Naive thymus-derived CD8-positive, alpha-beta T cell (primary cell): ENCODE data around the gene TEX28. TPM values are rescaled to one million over a fixed set of nuclear protein-coding genes. Genes with fewer than 3 reads are reported as not detected.
A peak's percentile ranks its signal among the peaks of the same experiment; 100 is the strongest.
"Not testable (repeated sequence)": the region's sequence is repeated elsewhere in the genome, so short reads cannot be mapped to it uniquely, and the experiment has no call there.

Source experiments
- ATAC-seq, 2 donors: fragments of 150-1000 bp; cut with Tn5 transposase in 1 of 2; sonication (Bioruptor Pico), chemical (Tn5 transposase) in 1 of 2; 1 replicate in 1 of 2; 2 replicates in 1 of 2; pipeline ENCODE4 v1.10.0; 2021; ENCODE audit warnings: mild to moderate bottlenecking in 2 of 2, moderate library complexity in 2 of 2
- POLR2A ChIA-PET: fragments of 350-600 bp; sonication (Branson Sonifier 250); formaldehyde crosslinking; loops from one replicate; lab custom pipeline; 2021; ENCODE audit warnings: antibody characterized with exemption; lab: Charles Lee
- DNase-seq, 10 donors: peaks; one replicate each; pipeline versions ENCODE4 v3.0.0 to v3.0.0-alpha.2; 2020 to 2022
- H3K27ac Mint-ChIP-seq, 10 donors: one replicate each; pipeline ENCODE4 v1.8.0; 2020 to 2022; ENCODE audit warnings: mild to moderate bottlenecking in 10 of 10, mixed read lengths in 10 of 10, moderate library complexity in 4 of 10, inconsistent platforms in 1 of 10
- H3K27me3 Mint-ChIP-seq, 5 donors: one replicate each; pipeline ENCODE4 v1.8.0; 2021 to 2022; ENCODE audit warnings: mixed read lengths in 5 of 5
- H3K36me3 Mint-ChIP-seq, 3 donors: one replicate each; pipeline ENCODE4 v1.8.0; 2020 to 2022; ENCODE audit warnings: mixed read lengths in 3 of 3, mild to moderate bottlenecking in 2 of 3, inconsistent platforms in 1 of 3
- H3K4me1 Mint-ChIP-seq, 4 donors: one replicate each; pipeline ENCODE4 v1.8.0; 2021 to 2022; ENCODE audit warnings: mixed read lengths in 4 of 4
- H3K4me3 Mint-ChIP-seq, 10 donors: one replicate each; pipeline ENCODE4 v1.8.0; 2020 to 2022; ENCODE audit warnings: mild to moderate bottlenecking in 10 of 10, mixed read lengths in 10 of 10, moderate library complexity in 6 of 10, inconsistent platforms in 1 of 10
- H3K9me3 Mint-ChIP-seq, 9 donors: one replicate each; pipeline ENCODE4 v1.8.0; 2020 to 2022; ENCODE audit warnings: mixed read lengths in 9 of 9, mild to moderate bottlenecking in 3 of 9, inconsistent platforms in 1 of 9, moderate library complexity in 1 of 9
- polyA plus RNA-seq, 3 donors: library from polyadenylated mRNA; unstranded; fragments of 300-500 nt; fragmentation: Illumina TruSeq; gene quantifications; one replicate each; pipeline ENCODE4 v1.2.3, GENCODE V29; 2021
- total RNA-seq, 8 experiments: library from RNA in 2 of 8; stranded (reverse) in 2 of 8; gene quantifications; one replicate each; pipeline ENCODE4 v1.2.3 and lab custom pipeline; 2021 to 2026

TEX28 gene
- total and polyA plus RNA-seq, 5 experiments from 2014 or later, result not detected

DNA sequence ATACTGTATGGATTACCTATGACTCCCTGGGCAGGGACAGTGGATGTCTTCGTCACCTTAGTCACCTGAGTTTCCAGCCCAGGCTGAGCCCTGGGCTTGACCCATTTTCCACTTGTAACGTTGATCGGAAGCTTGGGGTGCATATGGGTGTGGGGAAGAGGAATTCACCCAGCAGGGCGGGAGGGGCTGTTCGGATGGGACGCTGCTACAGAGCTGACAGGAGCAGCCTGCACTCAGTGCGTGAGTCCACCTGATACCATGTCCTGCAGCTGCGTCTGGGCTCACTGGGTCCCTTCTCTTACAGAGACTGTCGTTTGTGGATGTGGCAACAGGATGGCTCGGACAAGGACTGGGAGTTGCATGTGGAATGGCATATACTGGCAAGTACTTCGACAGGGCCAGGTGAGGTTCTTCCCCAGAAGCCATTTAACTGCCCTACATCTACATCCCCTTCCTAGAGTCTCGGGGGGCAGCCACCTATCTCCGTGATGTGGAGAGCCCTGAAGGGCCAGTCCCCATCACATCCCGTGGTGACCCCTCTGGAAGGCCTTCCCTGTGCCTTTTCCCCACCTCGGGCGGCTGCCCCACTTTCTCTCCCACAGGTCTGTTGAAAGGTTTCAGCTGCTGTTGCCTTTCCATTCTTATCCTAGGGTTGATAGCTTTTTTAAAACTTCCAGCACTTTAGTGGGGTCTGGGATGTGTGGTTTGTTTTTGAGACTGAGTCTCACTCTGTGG lies 14.3 kb upstream of the TEX28 start:
- no peak for DNase-seq
- Mint-ChIP-seq H3K27me3 (no peaks in the 10 kb centered on the region), H3K36me3 (no peaks in the 10 kb centered on the region), H3K4me1 (peaks cover 17 to 50% (median 33%) of the 10 kb centered on the region in 4 donors), H3K4me3 (no peak overlapping the region), H3K27ac (peak overlapping the region in 1 of 10 donors; percentile 59), H3K9me3 (no peaks in the 10 kb centered on the region)
- ATAC-seq, result no peak
- POLR2A ChIA-PET, result interaction anchor here (0.7 to 1.9 kb wide), 4 partner anchors 8 to 230 kb away, joined by 3 to 6 read pairs (median 4); partner anchors contain the start of gene RPL10

- peak overlapping the region in 9 of 10 donors; percentile 6 to 89 (median 78) for H3K27ac Mint-ChIP-seq
- no peaks in the 10 kb centered on the region for H3K36me3 Mint-ChIP-seq
- DNase-seq (peak; percentile 55 to 88 (median 75)), ATAC-seq (peak; percentile 87 to 93)
- no peaks in the 10 kb centered on the region for H3K9me3 Mint-ChIP-seq
- POLR2A ChIA-PET, result interaction anchor here (0.6 to 1.9 kb wide), 6 partner anchors 9 to 299 kb away, joined by 3 to 6 read pairs (median 4); partner anchors contain the start of gene RPL10
- H3K27me3 Mint-ChIP-seq, result no peaks in the 10 kb centered on the region
- peak overlapping the region in 7 of 10 donors; percentile 12 to 68 (median 55) for H3K4me3 Mint-ChIP-seq
- peaks cover 15 to 49% (median 31%) of the 10 kb centered on the region in 4 donors for H3K4me1 Mint-ChIP-seq
Observed at GRCh38 chrX:154308108-154308946, 13.4 kb upstream of the TEX28 start.

DNA sequence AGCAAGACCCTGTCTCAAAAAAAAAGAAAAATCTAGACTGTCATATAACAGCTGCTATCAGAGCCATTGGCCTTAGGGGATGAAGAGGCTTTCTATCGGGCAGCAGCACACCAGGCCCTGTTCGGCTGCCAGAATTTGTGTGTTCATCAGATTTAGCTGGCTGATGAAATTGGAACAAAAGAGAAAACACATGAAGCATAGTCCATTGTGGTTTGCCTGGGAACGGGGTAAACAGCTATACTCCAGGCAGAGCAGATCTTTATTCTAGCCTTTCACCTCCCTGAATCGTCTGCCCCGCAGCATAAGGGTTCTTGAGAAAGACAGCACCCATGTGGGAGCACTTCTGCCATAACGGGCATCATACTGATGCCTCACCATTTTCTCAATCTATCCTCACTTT lies 12.3 kb upstream of the TEX28 start:
- peaks cover 11 to 41% (median 23%) of the 10 kb centered on the region in 4 donors for H3K4me1 Mint-ChIP-seq
- no peak for DNase-seq
- peak overlapping the region in 1 of 10 donors; percentile 89 for H3K27ac Mint-ChIP-seq
- no peaks in the 10 kb centered on the region for H3K36me3 Mint-ChIP-seq
- POLR2A ChIA-PET, result interaction anchor here (1.9 kb wide), 1 partner anchor 10 kb away, joined by 6 read pairs; no protein-coding TSS in a partner anchor
- no peak overlapping the region for H3K4me3 Mint-ChIP-seq
- H3K27me3 Mint-ChIP-seq, result no peaks in the 10 kb centered on the region
- no peaks in the 10 kb centered on the region for H3K9me3 Mint-ChIP-seq
- ATAC-seq, result no peak

- ATAC-seq, result no peak
- POLR2A ChIA-PET, result interaction anchor here (1.1 kb wide), 1 partner anchor 169 kb away, joined by 3 read pairs; no protein-coding TSS in a partner anchor
- Mint-ChIP-seq H3K27ac (no peak overlapping the region), H3K4me1 (peaks cover 11 to 38% (median 21%) of the 10 kb centered on the region in 4 donors), H3K4me3 (peak overlapping the region in 1 of 10 donors; percentile 60), H3K27me3 (no peaks in the 10 kb centered on the region), H3K36me3 (no peaks in the 10 kb centered on the region), H3K9me3 (no peaks in the 10 kb centered on the region)
- no peak for DNase-seq
Observed at GRCh38 chrX:154305541-154306205, 10.7 kb upstream of the TEX28 start.

- DNase-seq (no peak), ATAC-seq (no peak)
- H3K36me3 Mint-ChIP-seq, result no peaks in the 10 kb centered on the region
- no peak overlapping the region for H3K4me3 Mint-ChIP-seq
- H3K4me1 Mint-ChIP-seq, result peaks cover 11 to 41% (median 21%) of the 10 kb centered on the region in 4 donors
- POLR2A ChIA-PET, result no interaction called here
- peak overlapping the region in 1 of 10 donors; percentile 71 for H3K27ac Mint-ChIP-seq
- no peaks in the 10 kb centered on the region for H3K27me3 Mint-ChIP-seq
- no peaks in the 10 kb centered on the region for H3K9me3 Mint-ChIP-seq
Observed at GRCh38 chrX:154304846-154305245, 9.9 kb upstream of the TEX28 start.

DNA sequence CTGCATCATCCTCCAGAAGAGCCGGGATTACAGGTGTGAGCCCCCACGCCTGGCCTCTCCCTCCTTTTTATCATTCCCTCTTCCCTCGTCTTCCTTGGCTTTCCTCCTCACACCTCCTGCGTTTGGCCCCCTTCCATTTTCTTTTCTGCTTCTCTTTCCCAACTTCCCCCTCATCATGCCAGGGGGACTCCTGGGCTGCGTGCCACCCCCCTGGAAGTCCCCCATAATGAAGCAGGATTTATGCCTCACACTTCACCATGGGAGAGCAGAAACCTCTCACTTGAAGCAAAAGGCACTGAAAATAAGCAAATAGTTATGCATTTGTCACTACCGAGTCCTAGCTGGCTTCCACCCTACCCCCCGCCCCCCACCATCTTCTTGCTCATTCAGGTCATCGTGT lies 8.6 kb upstream of the TEX28 start:
- Mint-ChIP-seq H3K4me3 (no peak overlapping the region), H3K27ac (peak overlapping the region in 1 of 10 donors; percentile 83), H3K36me3 (no peaks in the 10 kb centered on the region), H3K9me3 (no peaks in the 10 kb centered on the region), H3K27me3 (no peaks in the 10 kb centered on the region), H3K4me1 (peaks cover 10 to 42% (median 14%) of the 10 kb centered on the region in 4 donors)
- ATAC-seq (no peak), DNase-seq (no peak)
- POLR2A ChIA-PET, result interaction anchor here (0.5 kb wide), 1 partner anchor 194 kb away, joined by 3 read pairs; no protein-coding TSS in a partner anchor

GRCh38 chrX:154302998-154303397 lies 8.1 kb upstream of the TEX28 start:
- H3K36me3 Mint-ChIP-seq, H3K27me3 Mint-ChIP-seq, POLR2A ChIA-PET, H3K9me3 Mint-ChIP-seq, H3K4me3 Mint-ChIP-seq, DNase-seq, ATAC-seq, H3K27ac Mint-ChIP-seq: not testable (repeated sequence)
- peaks cover 5 to 42% (median 10%) of the 10 kb centered on the region in 4 donors for H3K4me1 Mint-ChIP-seq

- no peak for ATAC-seq
- peaks cover 0 to 34% (median 0%) of the 10 kb centered on the region in 4 donors for H3K4me1 Mint-ChIP-seq
- DNase-seq, result no peak
- H3K9me3 Mint-ChIP-seq, result no peaks in the 10 kb centered on the region
- H3K27me3 Mint-ChIP-seq, result no peaks in the 10 kb centered on the region
- H3K36me3 Mint-ChIP-seq, result no peaks in the 10 kb centered on the region
- no peak overlapping the region for H3K27ac Mint-ChIP-seq
- H3K4me3 Mint-ChIP-seq, result no peak overlapping the region
- POLR2A ChIA-PET, result no interaction called here
Observed at GRCh38 chrX:154300816-154301215, 5.9 kb upstream of the TEX28 start.

GRCh38 chrX:154298312-154298711 lies 3.4 kb upstream of the TEX28 start:
- H3K27ac Mint-ChIP-seq, result no peak overlapping the region
- H3K27me3 Mint-ChIP-seq, result no peaks in the 10 kb centered on the region
- no peak for ATAC-seq
- no peak for DNase-seq
- POLR2A ChIA-PET, result interaction anchor here (0.6 to 0.7 kb wide), 2 partner anchors 72 to 266 kb away, joined by 3 to 5 read pairs; no protein-coding TSS in a partner anchor
- no peaks in the 10 kb centered on the region for H3K9me3 Mint-ChIP-seq
- H3K4me3 Mint-ChIP-seq, result no peak overlapping the region
- H3K4me1 Mint-ChIP-seq, result peaks cover 0 to 20% (median 0%) of the 10 kb centered on the region in 4 donors
- no peaks in the 10 kb centered on the region for H3K36me3 Mint-ChIP-seq

DNA sequence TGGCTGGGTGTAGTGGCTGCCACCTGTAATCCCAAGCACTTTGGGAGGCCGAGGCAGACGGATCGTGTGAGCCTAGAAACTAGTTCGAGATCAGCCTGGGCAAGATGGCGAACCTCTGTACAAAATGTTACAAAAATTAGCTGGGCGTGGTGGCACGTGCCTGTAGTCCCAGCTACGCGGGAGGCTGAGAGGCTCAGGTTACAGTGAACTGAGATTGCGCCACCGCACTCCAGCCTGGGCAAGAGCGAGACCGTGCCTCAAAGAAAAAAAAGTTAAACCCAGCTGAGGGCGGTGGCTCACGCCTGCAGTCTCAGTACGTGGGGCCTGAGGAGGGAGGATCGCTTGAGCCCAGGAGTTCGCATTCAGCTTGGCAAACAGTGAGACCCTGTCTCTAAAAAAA lies 1.8 kb upstream of the TEX28 start:
- H3K4me1 Mint-ChIP-seq, result peaks cover 0 to 20% (median 0%) of the 10 kb centered on the region in 4 donors
- H3K27me3 Mint-ChIP-seq, result no peaks in the 10 kb centered on the region
- ATAC-seq, result no peak
- H3K4me3 Mint-ChIP-seq, result no peak overlapping the region
- H3K27ac Mint-ChIP-seq, result no peak overlapping the region
- POLR2A ChIA-PET, result no interaction called here
- no peaks in the 10 kb centered on the region for H3K36me3 Mint-ChIP-seq
- no peak for DNase-seq
- no peaks in the 10 kb centered on the region for H3K9me3 Mint-ChIP-seq

GRCh38 chrX:154295664-154296310 lies 863 bp upstream of the TEX28 start, which contains the start of gene TKTL1:
Gene TKTL1 (plus strand): TSS chrX:154295795. CDS start chrX:154295860, 65 bp downstream.
- H3K9me3 Mint-ChIP-seq, result no peaks in the 10 kb centered on the region
- peaks cover 0 to 20% (median 0%) of the 10 kb centered on the region in 4 donors for H3K4me1 Mint-ChIP-seq
- DNase-seq (no peak), ATAC-seq (no peak)
- no peak within 1 kb of the TSS for H3K27ac Mint-ChIP-seq
- H3K27me3 Mint-ChIP-seq, result no peaks in the 10 kb centered on the region
- POLR2A ChIA-PET, result no interaction called here
- H3K36me3 Mint-ChIP-seq, result no peaks in the 10 kb centered on the region
- no peak within 1 kb of the TSS for H3K4me3 Mint-ChIP-seq

GRCh38 chrX:154286406-154286805 lies 8.5 kb downstream of the TEX28 start:
- H3K4me3 Mint-ChIP-seq, H3K9me3 Mint-ChIP-seq, DNase-seq, ATAC-seq, H3K36me3 Mint-ChIP-seq, H3K4me1 Mint-ChIP-seq, H3K27ac Mint-ChIP-seq, POLR2A ChIA-PET, H3K27me3 Mint-ChIP-seq: not testable (repeated sequence)
